T-helper 2 cell treated with Interferon-gamma antibody and Interleukin-4, amounts not matched to agents 100 ng/mL and 5 ng/mL, for 36 hours (primary cell): ENCODE data around the gene HCFC1. TPM values are rescaled to one million over a fixed set of nuclear protein-coding genes. Genes with fewer than 3 reads are reported as not detected.

Source experiments
- intact Hi-C: fragments of 100-400 bp; cut with micrococcal nuclease; formaldehyde crosslinking; loops from one replicate; pipeline ENCODE4 v1.15.1; 2023
- total RNA-seq: library from RNA; stranded (reverse); gene quantifications from 2 replicates; pipeline ENCODE4 v1.2.3, GENCODE V29; 2022

HCFC1 gene
- total RNA-seq, 1 donor from 2014 or later = 115 TPM

DNA sequence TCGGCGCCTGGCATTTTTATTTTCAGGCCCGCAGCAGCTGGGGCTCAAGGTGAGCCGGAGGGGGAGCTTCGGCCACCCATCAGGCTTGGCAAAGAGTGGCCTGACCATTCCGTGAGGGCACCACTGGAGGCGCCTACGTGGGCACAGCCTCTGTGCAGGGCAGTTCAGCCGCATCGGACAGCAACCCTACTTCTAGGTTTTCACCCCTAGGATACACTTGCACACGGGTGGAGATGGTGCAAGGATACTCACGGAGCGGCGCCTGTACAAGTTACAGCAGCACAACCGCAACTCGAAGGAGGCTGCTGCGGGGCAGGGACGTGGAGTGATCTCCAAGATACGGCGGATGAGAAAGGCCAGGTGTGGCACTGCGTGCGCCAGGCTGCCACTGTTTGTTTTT lies 10.8 kb downstream of the HCFC1 start:
- intact Hi-C loops = no loop called here

- intact Hi-C loops = no loop called here
Measured at GRCh38 chrX:153960077-153960476, 11.5 kb downstream of the HCFC1 start.

DNA sequence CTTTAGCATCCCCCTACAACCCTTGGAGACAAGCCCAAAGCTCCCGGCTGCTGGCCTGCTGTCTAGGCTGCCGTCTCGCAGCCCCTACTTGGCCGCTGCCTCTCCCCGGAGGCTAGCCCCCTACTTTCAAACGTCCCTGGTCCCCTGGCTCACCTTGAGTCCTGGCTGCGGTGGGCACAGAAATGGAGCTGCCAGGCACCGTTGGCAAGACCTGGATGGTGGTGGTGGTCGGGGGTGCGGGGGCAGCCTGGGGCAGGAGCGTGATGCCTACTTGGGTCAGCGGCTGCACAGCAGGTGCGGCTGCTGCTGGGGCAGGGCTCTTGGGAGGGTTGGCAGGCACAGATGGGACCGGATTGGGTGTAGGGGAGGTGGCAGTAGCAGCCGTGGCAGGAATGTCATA lies 12.0 kb downstream of the HCFC1 start:
- intact Hi-C loops = no loop called here

DNA sequence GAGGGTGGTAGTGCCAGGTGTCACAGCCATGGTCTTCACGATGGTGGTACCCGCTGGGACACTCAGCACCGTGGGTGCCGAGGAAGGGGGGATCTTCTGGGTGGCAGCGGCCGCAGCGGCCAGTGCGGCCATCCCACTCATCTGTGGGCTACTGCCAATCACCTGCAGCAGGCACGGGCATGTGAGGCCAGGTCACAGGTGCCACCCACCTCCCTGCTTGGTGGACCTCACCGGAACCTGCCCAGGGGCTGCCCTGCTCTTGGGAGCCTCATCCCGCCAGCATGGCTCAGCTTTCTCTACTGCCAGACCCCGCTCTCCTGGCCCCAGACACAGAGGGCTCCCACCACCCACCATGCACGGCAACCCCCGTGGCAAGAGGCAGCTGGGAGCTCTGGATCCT lies 13.0 kb downstream of the HCFC1 start:
- intact Hi-C loops = no loop called here

GRCh38 chrX:153957224-153957623 lies 14.4 kb downstream of the HCFC1 start:
- intact Hi-C loops = no loop called here

DNA sequence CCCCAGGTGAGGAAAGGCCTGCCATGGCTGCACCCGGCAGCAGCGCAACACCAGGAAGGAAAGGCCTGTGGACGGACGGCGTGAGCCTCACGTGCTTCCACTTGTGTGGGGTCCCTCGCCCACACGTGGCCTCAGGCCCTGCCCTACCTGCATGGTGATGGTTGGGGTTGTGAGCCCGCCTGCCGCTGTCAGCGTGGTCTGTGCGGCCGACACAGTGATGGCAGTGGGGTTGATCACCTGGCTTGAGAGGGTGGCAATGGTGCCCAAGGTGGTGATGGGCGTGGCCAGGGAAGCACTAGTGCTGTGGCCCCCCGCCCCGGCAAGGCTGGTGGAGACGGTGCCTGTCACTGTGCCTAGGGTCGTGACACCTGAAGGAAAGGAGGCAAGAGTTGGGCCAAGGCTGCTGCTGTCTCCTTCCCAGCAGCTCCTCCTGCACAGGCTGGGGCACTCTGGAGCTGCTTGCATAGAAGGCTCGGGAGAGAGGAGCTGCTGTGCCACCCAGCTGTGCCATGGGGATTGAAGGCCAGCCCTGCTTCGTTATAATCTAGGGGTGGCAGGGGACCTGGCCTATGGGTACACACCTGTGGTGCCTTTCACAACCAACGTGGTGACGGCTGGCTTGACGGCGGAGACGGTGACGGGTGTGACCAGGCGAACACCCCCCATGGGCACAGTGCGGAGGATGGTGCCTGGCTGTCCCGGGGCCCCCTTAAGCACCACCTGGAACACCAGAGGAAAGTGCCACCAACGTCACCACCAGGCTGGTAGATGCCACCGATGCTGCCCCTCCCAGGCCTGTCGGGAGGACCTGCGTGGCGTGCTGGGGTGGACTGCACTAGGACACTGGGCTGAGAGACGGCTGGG lies 15.3 kb downstream of the HCFC1 start:
- intact Hi-C loops = no loop called here

DNA sequence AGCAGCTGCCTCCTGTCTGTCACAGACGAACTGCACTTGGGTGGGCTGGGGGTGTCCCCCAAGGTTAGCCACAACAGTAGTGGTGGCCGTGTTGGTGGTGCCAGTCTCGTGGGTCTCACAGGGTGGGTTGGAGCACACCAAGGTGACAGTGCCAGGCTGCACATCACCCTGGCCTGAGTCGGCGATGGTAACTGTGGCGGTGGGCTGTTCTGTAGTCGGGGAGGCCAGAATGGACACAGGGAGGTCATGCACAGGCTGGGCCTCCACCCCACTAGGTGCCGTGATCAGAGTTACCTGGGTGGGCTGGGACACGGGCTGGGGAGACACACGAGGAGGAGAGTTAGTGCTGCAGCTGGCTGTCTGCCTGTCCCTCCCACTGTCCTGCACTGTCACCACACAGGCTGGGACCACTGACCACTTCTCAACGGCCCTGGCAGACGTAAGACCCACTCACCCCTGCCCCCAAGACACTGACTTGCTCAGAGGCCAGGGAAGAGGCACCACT lies 16.3 kb downstream of the HCFC1 start:
- intact Hi-C loops = no loop called here

- intact Hi-C loops = no loop called here
Measured at GRCh38 chrX:153954558-153955227, 16.9 kb downstream of the HCFC1 start.

DNA sequence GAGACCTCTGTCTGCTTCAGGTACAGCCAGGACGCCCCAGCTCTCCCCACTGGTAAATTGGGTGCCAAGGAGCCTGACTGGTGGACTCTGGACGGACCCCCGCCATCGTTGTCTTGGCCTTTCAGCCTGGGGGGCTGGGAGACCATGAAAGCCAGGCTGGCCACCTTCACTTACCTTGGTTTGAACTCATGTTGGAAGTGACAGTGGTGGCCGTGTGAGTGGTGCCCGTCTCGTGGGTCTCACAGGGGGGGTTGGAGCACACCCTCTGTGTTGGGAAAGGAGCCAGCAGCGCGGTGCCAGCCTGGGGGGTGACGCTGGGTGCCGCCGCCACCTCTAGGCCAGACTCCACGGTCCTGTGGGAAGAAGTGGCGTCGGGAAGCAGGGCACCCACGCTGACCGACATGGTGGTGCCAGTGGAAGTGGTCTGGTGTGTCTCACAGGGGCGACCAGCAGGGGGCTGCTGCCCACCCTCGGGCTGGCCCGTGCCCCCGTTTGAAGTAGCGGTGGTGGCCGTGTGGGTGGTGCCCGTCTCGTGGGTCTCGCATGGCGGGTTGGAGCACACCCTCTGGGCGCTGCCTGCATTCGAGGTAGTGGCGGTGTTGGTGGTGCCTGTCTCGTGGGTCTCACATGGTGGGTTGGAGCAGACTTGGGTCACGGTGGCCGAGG lies 17.6 kb downstream of the HCFC1 start:
- intact Hi-C loops = loop anchor here (1.0 kb wide), 1 partner anchor 190 kb away; the partner anchor contains the start of gene PLXNB3

DNA sequence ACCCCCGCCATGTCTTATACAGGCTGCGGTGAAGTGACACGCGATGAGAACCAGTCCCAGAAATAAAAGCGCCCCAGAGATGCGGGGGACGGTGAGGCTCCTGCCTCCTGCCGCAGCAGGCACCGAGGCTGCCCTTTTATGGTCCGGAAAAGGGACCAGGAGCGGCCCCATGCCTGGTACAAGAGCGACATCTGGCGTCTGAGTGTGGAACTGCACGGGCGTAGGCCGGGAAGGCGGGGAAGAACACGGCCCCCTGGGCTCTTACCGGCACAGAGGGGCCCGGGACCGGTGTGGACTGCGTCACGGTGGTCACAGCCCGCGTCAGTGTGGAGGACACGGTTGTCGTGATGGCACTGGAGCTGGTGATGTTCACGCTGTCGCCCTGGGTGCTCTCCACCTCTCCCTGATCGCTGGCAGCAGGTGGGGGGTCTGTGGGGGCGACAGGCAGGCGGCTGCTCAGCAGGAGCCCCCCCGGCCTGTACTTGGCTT lies 18.2 kb downstream of the HCFC1 start:
- intact Hi-C loops = loop anchor here (1.0 kb wide), 1 partner anchor 189 kb away; the partner anchor contains the start of gene PLXNB3

- intact Hi-C loops = loop anchor here (1.0 kb wide), 1 partner anchor 188 kb away; the partner anchor contains the start of gene PLXNB3
Measured at GRCh38 chrX:153952373-153953026, 19.1 kb downstream of the HCFC1 start.

GRCh38 chrX:153951683-153952372 lies 19.8 kb downstream of the HCFC1 start:
- intact Hi-C loops = no loop called here

- intact Hi-C loops = no loop called here
Measured at GRCh38 chrX:153950127-153950526, 21.5 kb downstream of the HCFC1 start.

GRCh38 chrX:153948847-153949805 lies 22.5 kb downstream of the HCFC1 start:
- intact Hi-C loops = no loop called here

- intact Hi-C loops = no loop called here
Measured at GRCh38 chrX:153948002-153948466, 23.6 kb downstream of the HCFC1 start.

GRCh38 chrX:153947009-153947769 lies 24.4 kb downstream of the HCFC1 start:
- intact Hi-C loops = loop anchor here (1.0 to 2.0 kb wide), 3 partner anchors 19 to 183 kb away; partner anchors contain the start of gene PLXNB3

GRCh38 chrX:153945956-153946943 lies 25.4 kb downstream of the HCFC1 start:
- intact Hi-C loops = loop anchor here (2.0 kb wide), 1 partner anchor 21 kb away; no protein-coding TSS in a partner anchor
